GM21367 (cell line): ENCODE measurements around the gene SH3TC2.

Experiments
- ATAC-seq: cut with Tn5 transposase; IDR thresholded peaks from one replicate; pipeline ENCODE4 v1.9.1; 2021; ENCODE audit not compliant: unreplicated experiment

SH3TC2 gene

DNA sequence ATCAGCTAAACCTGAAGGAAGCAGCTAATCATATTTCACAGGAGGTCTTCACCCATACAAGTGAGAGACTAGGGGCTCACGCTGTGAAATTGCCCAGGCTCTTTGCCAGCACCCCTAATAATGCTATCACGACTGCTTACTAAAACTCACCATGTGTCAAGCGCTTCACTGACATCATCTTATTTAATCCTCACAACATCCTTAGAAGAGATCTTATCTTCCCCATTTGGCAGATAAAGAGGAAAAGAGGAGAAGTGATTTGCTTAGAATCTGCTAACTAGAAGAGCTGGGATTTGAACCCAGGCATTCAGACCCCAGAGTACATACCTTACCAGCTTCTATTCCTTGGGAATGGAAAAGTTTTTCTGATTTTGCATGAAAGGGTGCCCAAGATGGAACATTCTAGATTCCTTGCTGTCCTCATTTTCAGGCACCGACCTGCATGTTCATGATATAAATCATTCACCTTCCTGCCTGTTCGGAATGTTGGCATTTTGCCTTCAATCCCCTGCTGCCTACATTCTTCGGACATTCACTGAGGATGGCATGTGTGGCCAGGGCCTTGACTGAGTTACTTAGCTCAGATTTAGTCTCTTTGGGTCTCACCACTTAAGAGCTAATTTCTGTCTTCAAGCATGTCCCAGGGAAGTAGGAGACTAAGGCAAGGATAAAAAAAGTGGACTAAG lies 88.1 kb downstream of the SH3TC2 start:
- ATAC-seq: no peak

DNA sequence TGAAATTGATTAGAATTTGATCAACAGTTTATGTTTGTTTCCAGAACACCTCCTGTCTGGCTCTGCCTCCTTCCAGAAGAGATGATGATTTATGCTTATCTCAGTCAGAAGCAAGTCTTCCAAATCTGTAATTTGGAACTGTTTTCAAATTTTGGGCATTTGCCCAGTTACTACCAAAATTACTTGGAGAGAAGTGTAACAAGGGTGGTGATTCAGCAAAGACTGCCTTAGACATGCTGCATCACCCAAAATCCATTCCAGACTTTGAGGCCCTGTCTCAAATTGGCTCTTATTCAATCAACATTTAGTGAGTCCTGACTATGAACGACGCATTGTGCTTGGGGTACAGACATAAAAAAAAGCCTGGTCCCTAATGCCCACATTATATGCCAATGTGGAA lies 89.4 kb downstream of the SH3TC2 start:
- no peak for ATAC-seq

DNA sequence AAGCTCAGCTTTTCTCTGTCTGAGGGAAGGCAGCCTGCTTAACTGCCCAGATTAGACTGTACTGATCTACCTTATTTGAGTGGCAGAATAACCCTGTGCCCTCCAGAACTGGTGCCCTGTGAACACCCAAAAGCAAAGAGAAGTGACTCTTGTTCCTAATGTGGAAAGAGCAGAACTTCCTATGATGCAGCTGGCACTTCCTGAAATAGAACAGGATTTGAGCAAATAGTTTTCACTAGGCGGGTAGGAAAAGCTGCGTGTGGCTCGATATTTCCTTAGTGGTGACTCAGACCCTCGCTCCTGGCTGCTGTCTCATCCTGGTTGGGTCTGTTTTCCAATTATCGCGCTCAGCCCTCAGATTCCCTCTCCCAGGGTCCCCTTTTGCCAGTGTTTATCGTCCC lies 89.9 kb downstream of the SH3TC2 start:
- ATAC-seq: no peak

DNA sequence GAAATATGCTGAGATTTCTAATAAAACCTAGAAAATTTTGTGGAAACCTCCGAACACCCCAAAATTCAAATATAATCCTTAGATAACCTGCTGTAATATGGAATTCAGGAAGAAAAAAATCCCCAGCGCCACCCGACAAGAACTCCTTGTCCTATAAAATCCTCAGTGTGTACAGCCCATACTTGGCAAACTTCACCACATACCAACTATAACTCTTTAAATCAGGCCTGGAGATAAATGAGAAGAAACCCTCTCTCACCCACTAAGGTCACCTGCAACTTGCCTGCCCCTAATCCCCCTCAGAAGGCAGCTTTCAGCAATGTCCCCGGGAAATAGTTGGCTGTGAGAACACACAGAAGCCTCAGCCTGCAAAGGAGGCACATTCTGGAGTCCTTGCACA lies 90.5 kb downstream of the SH3TC2 start:
- no peak for ATAC-seq

DNA sequence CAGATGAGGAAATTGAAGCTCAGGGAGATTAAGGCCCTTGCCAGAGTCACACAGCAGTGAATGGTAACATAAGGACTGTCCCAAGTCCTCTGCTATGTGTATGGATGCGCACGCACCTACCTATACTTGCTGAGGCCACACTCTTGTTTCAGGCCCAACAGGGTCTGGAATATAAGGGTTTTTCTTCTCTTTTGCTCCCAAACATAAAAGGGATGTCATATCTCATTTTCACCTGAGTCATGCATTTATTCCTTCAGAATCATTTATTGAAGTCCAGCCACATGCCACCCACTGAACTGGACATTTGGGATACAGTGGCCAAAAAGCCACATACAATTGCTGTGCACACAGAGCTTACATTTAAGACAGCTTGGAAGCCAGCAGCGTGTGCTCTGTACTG lies 92.0 kb downstream of the SH3TC2 start:
- ATAC-seq: no peak

DNA sequence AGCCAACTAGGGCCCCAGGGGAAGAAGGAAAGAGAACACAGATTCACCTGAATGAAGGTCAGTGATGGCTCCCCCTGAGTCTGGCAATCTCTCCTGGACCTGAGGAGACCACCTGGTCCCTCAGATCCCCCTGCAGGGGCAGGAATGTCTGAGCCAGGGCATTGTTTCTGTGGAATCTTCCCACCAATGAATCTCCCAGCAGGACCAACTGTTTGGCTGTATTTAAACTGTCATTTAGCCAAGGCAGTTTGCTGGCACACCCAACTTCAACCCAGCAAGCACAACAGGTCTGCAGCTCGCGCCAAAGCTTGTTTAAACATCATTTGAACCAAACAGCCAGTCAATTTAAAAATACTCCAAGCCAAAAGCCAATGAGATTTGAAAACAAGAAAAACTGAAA lies 92.6 kb downstream of the SH3TC2 start:
- ATAC-seq: no peak

DNA sequence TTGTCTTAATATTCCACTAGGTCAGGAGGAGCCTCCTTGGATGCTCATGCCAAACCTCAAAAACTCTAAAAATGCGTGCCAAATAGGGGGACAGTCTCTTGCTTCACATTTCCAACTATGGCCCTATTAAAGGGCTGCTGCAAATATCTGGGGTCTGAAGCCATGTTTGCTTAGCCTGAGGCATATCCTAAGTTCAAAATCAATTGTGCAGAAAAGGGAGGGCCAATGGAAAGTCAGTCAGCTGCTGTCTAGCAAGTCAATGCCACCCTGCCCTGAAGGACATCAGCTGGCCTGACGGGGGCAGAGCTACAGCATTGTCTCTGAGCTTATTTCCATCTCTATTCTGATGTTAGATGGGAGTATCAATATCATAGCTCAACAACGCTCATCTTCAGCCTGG lies 93.6 kb downstream of the SH3TC2 start:
- ATAC-seq: no peak

DNA sequence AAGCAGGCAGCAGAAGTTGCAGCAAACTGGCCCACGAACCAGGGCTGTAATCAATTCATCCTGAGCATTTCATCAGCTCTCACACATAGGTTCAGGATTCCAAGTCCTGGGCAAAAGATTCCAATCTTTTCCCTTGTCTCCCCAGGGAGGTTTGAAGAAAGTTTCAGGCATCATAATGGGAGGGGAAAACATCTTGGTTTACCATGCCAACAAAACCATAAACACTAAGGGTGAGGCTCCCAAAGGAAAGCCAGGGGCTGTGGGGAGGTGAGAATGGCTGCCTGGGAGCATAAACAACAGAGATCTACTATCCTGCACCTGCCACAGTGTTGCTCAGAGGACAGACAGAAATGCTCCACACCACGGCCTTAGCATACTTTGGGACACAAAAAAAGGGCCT lies 94.6 kb downstream of the SH3TC2 start:
- ATAC-seq: no peak

DNA sequence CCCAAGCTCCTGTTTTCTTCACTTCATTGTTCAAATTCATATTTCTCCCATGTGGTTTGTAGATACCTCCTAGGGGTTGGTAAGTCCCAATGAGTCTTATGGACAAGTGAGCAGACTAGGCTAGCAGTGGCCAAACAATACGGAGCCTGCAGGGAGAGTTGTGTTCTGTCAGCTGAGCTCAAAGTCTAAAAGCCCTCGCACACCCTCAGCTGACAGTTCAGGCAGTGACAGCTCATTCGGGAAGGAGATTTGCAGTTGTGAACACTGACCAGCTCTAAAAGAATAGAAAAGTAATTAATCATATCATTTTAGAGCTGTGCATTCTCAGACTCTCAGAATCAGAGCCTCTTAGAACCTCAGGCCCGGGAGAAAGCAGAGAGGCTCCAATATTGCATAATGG lies 95.1 kb downstream of the SH3TC2 start:
- ATAC-seq: no peak

DNA sequence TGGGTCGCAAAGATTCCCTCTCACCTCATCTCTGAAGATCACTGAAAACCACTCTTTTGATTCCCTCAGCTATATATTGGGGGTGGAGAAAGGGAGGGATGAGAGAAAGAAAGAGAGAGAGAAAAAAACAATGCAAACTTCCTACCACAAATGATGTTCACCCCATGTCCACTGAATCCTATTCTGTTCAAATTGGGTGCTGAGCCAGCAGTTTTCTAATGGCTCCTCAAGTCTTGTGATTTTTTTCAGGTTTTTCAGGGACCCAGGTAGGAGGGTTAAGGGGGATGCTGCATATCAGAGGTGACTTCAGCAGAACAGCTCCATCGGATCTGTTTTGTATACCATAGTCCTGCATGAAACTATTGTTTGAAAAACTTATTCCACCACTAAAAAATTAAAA lies 95.9 kb downstream of the SH3TC2 start:
- no peak for ATAC-seq

DNA sequence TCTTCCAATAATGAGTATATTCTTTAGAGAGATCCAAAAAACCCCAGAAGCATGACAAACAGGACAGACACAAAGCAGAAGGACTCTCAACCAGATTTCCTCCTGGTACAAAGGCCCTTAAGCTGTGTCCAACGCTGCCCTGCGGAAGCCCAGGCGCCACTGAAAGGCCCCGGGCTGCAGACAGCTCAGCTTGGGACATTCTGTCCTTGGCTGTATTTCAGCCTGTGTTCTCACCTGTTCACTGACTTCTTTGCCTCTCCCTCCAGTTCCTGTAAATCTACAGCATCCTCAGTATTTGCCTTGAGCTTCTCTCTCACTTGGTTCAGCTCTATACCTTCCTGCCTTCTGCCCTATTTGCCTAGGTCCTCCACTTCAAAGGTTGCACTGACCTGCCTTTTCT lies 96.5 kb downstream of the SH3TC2 start:
- ATAC-seq: no peak

DNA sequence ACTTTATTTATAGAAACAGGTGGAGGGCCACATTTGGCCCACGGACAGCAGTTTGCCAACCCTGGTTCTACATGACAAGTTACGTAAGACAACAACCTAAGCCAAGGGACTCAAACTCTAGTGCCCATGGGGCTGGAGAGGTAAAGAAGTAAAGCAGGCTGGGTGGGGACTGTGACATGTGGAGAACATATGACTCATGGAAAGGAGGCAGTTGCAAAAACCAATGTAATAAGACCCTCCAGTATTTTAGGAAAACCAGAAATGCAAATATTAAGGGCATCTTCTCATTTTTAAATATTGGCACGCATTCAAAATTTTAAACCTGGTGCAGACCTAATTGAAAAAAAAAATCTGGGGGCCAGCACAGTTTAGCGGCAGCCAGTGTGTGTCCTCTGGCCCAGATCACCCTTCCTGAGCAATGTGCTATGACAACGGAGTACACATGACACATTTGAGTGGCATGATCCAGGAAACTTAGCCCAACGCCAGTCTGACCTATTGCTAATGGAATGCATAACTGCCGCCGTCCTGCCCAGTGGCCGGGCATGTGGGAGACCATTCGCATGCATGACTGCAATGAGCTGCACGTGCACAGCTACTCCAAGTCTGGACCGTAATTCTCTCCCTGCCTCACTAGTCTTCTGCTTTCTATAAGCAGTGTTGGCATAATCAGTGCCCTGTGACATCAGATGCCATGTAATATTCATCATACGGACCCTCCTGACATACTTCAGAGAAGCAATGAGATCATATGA lies 97.2 kb downstream of the SH3TC2 start:
- ATAC-seq: no peak

DNA sequence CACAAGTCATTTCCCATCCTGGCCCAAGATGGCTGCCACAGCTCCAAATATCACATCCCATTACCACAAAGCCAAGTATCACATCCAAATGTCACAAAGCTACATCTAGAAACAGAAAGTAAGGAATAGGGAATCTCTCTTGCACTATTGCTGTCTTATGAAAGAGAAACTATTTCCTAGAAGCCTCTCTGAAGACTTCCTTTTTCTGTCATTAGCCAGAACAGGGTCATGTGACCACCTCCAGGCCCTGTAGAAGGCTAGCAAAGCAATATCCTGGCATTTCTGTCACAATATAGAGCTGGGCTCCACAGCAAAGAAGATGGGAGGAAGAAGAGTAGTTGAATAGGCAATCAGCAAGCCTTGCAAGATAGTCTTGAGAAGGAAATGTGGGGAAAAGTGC lies 99.2 kb downstream of the SH3TC2 start:
- ATAC-seq: peak; percentile 58

DNA sequence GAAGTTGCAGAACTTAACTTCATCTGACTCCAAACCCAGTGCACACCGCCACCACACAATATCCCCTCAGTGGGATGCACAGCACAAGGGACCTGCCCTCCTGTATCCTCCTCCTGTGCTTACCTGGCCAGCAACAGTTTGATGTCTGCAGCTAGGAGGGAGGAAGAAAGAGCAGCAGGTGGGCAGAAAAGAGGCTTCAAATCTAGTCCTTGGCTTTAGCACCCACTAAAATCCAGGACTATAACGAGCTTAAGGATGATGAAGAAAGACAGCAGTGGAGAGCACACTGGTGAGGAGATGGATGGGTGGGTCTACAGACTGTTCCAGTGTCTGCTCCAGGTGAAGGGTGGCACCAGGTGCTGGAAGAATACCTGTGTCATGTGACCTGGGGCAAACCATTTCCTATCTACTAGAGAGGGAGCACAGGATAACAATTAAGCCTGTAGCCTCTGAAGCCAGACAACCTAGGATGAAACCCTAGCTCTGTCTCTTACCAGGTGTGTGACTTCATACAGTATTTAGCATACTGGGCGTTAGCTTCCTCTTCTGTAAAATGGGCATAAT lies 100.0 kb downstream of the SH3TC2 start:
- ATAC-seq: no peak

DNA sequence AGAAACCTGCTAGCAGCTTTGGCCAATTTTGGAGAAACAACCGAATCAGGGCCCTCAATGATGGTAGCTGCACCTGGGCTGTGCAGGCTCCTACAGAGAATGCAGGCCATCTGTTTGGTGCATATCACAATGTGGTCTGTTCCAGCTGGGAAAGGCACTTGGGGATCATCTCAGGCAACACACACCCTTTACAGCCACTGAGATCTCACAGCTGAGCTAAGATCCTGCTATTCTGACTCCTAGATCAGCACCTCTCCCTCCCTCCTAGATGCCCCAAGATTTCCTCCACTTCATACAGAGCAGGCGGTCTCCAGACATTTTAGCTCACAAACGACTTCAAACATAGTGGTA lies 100.7 kb downstream of the SH3TC2 start:
- ATAC-seq: no peak

DNA sequence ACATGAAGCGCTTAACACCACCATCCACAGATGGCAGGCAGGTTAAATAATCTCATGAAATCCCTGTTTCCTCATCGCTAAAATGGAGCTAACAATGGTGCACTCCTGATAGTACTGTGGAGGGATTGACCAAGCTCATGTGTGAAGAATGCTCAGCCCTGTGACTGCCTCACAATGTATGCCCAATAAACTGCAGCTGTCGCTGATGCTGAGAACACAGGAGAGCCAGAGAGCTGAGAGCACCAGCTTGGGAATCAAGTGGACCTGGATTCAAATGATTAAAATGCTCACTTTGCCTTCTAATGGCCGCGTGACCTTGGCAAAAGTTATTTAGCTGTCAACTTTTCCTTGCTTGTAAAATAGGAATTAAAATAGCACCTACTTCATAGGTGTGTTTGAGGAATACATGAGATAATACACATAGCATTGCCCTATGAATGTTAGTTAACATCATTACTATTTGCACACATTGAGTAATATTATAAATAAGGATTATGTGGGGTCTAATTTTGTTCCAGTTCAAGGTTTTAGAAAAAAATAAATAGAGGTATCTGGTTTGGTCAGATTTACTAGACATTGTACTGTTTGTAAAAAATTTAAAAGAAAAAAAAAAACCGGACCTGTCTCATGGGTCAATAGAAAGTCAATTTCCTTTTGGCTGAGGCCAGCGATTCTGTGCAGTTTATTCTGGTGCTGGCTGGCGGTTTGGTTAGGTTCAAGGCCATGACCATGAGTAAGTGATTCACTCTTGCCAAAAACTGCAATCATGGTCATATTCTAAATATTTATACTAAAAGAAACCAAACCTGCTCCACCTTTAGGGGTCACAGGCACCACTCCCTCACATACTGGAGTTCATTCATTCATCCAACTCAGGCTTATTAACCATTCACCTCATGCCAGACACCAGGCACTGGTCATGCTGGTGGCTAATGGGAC lies 101.3 kb downstream of the SH3TC2 start:
- no peak for ATAC-seq

DNA sequence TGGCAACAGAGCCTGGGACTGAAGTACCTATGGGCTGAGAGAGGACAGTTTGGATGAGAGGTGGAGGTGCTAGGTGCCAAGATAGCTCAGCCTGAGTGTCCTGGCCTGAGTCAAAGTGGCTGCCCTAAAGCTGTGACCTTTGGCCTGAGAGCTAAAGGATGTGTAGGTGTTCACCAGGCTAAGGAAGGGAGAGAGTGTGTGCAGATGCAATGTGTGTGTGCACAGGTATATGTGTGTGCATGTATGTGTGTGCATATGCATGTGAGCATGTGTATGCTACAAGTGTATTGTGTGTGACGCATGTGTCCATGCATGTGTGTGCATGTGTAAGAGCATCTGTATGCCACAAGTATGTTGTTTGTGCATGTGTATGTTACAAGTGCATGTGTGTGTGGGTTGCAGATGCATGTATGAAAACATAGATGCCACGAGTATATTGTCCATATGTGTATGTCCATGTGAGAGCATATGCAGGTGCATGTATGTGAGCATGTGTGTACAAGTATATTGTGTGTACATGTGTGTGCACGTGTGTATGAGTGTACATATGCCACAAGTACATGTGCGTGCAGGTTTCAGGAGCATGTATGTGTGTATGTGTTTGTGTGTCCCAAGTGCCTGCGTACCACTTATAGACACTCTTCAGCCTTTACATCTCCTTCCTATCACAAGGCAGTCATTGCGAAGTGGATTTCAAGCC lies 102.6 kb downstream of the SH3TC2 start:
- ATAC-seq: no peak

DNA sequence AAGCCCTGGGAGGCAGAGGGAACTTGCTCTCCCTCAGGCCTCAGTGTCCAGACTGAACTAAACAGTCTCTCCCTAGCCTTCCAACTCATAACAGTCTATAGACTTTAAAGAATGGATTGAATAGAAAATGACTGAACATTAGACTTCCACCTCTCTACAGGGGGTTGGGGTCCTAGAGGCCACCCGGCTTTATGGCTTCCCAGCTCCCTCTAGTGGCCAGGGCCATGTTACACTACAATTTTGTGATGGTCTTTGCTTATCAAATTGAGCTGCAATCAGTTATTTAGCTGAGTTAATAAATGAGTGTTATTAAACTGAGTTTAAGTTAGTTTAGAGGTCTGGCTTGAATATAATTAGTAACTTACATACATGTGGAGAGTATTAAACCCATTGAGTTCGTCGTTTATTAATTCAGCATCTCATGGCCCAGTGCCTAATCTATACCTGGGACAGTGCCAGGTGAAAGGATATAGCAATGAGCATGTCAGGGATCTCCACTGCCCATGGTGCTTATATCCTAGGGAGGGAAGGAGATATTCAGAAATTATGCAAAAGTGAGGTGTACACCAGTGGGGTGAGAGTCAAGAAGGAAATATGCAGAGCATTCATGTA lies 105.2 kb downstream of the SH3TC2 start:
- ATAC-seq: no peak

DNA sequence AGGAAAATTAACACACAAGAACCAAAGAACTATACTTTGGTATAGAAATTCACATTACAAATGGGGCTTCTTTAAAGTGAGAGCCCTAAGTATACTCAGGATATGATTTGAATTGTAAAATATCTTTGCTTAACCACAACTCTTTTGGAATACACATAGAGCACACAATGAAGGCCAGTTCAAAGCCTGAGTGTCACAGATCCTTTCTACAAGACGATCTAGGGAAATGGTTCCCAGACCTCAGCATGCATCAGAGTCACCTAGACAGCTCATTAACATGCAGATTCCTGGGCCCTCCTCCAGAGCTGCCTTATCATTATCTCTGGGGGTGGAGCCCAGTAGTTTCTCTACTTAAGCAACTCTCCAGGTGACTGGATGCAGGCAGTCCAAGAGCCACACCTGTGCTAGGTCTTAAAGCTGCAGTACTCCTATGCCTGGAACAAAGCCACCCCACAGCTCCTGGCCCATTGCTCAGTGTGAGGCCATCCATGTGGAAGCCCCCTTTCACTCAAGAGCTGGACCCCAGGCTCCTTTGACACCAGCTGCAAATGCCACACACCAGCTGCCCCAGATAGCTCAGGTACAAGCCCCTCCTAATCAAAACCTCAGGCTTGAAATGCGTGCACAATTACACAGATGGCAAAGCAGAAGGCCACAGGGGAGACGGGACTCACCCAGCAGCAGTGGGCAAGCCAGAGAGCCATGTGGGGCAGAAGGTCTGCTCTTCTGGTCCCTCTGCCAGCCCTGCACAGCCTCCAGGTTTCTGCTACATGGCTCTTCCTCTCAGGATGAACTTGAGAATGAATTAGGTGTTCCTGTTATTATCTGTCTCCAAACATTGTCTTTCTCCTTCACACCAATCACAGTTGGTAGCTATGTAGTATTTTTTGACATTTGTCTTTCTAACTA lies 106.1 kb downstream of the SH3TC2 start:
- ATAC-seq: no peak
